HTERT RPE-1 (cell line): ENCODE results near the gene FN1.
"Not testable (repeated sequence)": the region's sequence is repeated elsewhere in the genome, so short reads cannot be mapped to it uniquely, and the experiment has no call there.

Experiments used
- in situ Hi-C: fragments of 300-500 bp; cut with MboI; formaldehyde crosslinking; loops from 4 replicates; pipeline ENCODE4 v1.14.3; 2020; ENCODE audit warnings: low sequenced_read_pairs

Gene FN1

GRCh38 chr2:215423928-215424540, 11.8 kb downstream of the FN1 start:
- in situ Hi-C loops, result no loop called here

DNA sequence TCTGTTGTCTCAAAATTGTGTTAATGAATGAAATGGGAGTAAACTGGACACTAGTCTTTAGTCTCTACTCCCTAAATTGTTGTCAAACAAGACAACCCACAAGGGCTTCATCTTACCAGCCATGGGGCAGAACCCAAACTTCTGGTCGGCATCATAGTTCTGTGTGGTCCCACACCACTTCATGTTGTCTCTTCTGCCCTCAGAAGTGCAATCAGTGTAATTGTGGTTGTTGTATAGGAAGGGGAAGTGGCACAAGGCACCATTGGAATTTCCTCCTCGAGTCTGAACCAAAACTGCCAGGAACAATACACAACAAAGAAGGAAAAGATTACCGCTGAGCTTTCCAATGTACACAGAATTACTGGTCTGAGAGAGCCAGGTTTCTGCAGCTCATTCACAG, 12.6 kb downstream of the FN1 start:
- in situ Hi-C loops, result no loop called here

GRCh38 chr2:215422676-215423075, 13.2 kb downstream of the FN1 start:
- in situ Hi-C loops, result no loop called here

DNA sequence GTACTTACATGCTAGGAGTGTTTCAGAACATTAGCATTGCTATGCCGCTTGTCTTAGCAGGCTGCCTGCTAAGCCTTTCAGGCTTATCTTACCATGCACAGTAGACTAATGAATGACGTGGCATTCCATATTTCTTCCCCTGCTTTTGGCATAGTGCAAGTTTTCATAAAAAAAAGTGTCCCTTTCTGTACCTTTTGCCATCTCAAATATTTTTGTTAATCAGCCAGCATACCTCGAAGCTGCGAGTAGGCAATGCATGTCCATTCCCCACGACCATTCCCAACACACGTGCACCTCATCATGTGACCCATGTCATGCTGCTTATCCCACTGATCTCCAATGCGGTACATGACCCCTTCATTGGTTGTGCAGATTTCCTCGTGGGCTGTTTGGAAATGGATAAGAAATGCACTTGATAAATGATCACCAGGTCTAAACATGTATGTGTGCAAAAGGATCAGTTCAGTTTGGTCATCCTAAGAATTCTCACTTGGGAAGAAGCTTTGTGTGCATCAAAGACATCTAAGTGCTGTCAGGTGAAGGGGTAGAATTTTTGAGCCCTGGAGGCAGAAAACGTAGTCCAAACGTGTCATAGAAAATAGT, 13.9 kb downstream of the FN1 start:
- in situ Hi-C loops, result no loop called here

DNA sequence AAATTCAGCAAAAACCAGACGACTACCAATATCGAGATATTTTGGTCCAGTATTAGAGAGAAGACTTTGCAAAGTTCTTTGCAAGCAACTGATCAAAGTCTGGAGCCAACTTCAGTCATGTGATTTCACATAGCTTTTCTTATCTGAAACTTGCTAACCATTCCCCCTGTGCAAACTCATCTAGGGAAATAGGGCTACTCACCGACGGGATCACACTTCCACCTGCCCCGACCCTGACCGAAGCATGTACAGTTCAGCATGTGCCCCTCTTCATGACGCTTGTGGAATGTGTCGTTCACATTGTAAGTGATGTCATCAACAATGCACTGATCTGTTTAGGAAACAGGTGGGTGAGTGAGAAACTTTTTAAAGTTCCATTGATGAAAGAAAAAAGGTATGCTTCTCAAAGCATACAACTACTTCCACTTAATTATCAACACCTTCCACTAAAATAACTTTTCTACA, 15.4 kb downstream of the FN1 start:
- in situ Hi-C loops, result no loop called here

DNA sequence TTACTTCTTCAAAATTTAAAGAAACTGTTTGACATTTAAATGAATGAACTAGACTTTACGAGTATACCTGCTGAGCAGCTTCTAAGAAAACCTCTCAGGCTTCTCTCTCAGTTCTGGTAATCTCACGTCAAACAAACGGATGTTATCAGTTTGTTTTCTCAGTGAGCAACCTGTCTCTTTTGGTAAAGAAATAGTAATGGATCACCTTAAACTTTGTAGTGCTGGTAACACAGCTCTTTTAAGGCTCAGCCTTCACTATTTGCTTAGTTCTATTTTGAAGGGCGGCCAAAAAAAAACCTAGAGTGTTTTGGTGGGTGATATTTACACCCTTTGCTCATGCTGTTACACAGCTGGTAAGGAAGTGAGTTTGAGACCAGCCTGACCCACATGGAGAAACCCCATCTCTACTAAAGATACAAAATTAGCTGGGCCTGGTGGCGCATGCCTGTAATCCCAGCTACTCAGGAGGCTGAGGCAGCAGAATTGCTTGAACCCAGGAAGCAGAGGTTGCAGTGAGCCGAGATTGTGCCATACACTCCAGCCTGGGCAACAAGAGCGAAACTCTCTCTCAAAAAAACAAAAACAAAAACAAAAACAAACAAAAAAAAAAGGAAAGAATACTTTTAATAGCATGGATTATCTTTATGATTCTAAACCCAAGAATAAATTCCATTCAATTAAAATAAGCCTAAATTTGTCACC, 15.9 kb downstream of the FN1 start:
- in situ Hi-C loops, result no loop called here

DNA sequence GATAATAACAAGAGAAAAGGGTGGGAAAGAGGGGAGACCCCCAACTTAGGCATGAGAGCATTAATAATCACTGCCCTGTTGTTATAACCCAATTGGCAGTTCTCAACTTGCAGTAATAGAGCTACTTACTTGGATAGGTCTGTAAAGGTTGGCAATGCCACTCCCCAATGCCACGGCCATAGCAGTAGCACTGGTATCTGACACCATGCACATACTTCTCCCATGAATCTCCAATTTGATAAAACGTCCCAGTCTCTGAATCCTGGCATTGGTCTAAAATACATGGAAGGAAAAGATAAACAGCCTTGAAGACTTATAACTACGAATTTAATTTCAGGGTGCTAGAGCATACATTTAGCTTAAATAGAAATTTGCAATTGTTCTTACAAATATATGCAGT, 16.8 kb downstream of the FN1 start:
- in situ Hi-C loops, result no loop called here

- in situ Hi-C loops, result no loop called here
Observed at GRCh38 chr2:215418064-215418963, 17.6 kb downstream of the FN1 start.

- in situ Hi-C loops, result no loop called here
Observed at GRCh38 chr2:215417400-215417951, 18.4 kb downstream of the FN1 start.

- in situ Hi-C loops, result no loop called here
Observed at GRCh38 chr2:215416656-215417055, 19.2 kb downstream of the FN1 start.

GRCh38 chr2:215415820-215416577, 19.9 kb downstream of the FN1 start:
- in situ Hi-C loops, result no loop called here

DNA sequence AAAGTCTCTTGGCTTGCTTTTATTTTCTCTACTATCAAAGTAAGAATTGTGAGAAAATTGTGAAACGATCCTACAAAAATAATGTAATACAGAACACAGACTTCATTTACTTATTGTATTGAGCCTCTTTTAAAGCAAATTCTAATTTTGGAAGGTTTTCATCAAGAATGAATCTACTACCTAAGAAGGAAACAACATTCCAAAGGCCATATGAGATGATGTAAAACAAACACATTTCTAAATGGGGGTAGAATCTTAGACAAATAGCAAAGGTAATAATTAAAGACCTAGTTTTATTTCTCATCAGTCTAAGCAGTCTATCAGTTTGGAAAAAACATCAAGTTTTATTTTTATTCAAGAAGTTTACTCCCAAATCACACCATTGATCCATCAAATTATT, 20.6 kb downstream of the FN1 start:
- in situ Hi-C loops, result no loop called here

- in situ Hi-C loops, result no loop called here
Observed at GRCh38 chr2:215414674-215415073, 21.2 kb downstream of the FN1 start.

- in situ Hi-C loops, result no loop called here
Observed at GRCh38 chr2:215413974-215414373, 21.9 kb downstream of the FN1 start.

DNA sequence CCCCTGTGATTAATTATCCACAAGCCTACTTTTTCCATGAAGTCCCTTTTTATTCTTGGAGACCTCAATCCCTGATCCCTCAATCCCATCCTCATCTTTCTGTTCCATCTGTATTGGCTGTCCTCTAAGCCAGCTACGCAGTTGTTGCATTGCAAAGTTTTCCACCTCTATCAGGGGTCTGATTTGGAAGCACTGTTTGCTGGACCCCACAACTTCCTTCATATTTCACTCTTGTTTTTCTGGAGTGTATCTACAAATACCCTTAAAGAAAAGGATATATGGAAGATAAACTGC, 22.4 kb downstream of the FN1 start:
- in situ Hi-C loops, result no loop called here

GRCh38 chr2:215411941-215412743, 23.7 kb downstream of the FN1 start:
- in situ Hi-C loops, result no loop called here

DNA sequence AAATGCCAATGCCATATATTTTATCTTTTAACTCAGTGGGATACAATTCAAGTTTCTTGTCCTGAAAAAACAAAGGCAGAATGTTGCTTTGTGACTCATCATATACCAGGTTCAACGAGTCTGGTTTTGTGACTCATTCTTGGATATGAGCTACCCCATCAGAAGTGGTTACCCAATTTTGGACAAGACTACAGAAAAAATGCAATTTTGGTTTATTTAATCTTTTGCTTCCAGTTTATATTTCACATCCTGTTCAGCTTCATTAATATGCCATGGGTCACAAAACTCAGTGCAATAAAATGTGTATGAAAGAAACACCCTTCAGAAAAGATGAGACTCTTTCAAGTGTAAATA, 25.0 kb downstream of the FN1 start:
- in situ Hi-C loops, result no loop called here

DNA sequence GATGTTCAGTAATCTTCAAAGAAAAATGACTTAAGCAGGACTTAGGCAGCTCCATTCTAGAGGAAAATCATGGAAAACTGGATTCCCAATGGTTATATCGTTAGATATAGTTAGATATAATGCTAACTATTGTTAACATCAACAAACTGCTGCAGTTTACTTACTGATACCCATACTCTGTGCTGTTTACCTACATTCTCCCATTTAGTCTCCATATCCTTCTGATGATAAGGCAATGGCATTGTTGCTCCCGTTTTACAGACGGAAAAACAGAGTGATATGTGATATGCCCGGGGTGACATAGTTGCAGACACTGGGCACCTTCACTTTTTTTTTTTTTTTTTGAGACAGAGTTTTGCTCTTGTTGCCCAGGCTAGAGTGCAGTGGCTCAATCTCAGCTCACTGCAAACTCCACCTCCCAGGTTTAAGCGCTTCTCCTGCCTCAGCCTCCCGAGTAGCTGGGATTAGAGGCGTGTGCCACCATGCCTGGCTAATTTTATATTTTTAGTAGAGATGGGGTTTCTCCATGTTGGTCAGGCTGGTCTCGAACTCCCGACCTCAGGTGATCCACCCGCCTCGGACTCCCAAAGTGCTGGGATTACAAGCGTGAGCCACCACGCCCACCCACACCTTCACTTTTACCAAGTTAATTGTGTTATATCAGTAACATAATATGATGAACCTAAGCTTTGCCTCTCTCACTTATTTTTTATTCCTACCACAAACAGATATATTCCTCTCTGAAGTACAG, 25.5 kb downstream of the FN1 start:
- in situ Hi-C loops, result not testable (repeated sequence)
